ENCODE data around the gene NDRG3.

DNA sequence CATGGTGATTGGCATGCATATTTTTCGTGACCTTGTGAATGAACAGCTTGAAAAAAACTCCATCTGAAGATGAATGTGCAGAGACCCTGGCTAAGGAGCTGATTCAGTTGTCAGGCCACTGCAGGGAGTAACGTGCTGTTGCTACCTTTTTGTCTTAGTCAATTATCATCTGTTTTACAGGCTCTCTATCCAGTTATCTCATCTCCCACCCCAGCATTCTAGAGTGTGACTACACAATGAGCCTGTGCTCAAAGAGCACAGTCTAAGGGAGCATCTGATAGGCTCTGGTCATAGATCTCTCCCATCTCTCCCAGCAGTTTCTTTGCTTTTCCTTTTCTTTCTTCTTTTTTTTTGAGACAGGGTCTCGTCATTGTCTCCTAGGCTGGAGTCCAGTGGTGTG lies 45.5 kb downstream of the NDRG3 start:
- TF ChIP-seq GABPA (IDR thresholded peaks at IDR 0.05 in 1 of 2, conservative IDR thresholded peaks at IDR 0.05 in 1 of 2) (no peak), SP1 (IDR thresholded peaks at IDR 0.05) (no peak), FOXA1 (IDR thresholded peaks at IDR 0.05) (no peak), RAD21 (IDR thresholded peaks at IDR 0.05) (no peak), EGR1 (IDR thresholded peaks at IDR 0.05; ENCODE audit: low read depth in 2 of 2) (no peak), TAF1 (conservative IDR thresholded peaks at IDR 0.05) (no peak)
- TF ChIP-seq, protein P1, sequence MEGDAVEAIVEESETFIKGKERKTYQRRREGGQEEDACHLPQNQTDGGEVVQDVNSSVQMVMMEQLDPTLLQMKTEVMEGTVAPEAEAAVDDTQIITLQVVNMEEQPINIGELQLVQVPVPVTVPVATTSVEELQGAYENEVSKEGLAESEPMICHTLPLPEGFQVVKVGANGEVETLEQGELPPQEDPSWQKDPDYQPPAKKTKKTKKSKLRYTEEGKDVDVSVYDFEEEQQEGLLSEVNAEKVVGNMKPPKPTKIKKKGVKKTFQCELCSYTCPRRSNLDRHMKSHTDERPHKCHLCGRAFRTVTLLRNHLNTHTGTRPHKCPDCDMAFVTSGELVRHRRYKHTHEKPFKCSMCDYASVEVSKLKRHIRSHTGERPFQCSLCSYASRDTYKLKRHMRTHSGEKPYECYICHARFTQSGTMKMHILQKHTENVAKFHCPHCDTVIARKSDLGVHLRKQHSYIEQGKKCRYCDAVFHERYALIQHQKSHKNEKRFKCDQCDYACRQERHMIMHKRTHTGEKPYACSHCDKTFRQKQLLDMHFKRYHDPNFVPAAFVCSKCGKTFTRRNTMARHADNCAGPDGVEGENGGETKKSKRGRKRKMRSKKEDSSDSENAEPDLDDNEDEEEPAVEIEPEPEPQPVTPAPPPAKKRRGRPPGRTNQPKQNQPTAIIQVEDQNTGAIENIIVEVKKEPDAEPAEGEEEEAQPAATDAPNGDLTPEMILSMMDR (IDR thresholded peaks at IDR 0.05; ENCODE audit: low read depth, low read length, missing input control): no peak
- TF ChIP-seq, protein P2, sequence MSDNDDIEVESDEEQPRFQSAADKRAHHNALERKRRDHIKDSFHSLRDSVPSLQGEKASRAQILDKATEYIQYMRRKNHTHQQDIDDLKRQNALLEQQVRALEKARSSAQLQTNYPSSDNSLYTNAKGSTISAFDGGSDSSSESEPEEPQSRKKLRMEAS (IDR thresholded peaks at IDR 0.05): no peak

Data from liver (tissue), 3 donors.